LHCN-M2 (cell line): Measurements from ENCODE around the gene SBNO2. TPM values are rescaled to one million over a fixed set of nuclear protein-coding genes. Genes with fewer than 3 reads are reported as not detected.
"Not testable (repeated sequence)": the region's sequence is repeated elsewhere in the genome, so short reads cannot be mapped to it uniquely, and the experiment has no call there.

Source experiments
- DNase-seq: peaks from one replicate; pipeline ENCODE4 v3.0.0-alpha.2; 2012; ENCODE audit warnings: low read depth
- total RNA-seq: library from RNA; depleted of rRNA; stranded (reverse); fragments of >200 nt; gene quantifications from 2 replicates; pipeline ENCODE4 v1.2.3, GENCODE V29; 2014

The SBNO2 gene
- total RNA-seq, 1 experiment from 2014 or later, result 33.9 TPM

- no peak for DNase-seq
These were observed 54.4 kb downstream of the SBNO2 start for GRCh38 chr19:1119475-1120217.

- DNase-seq, result no peak
These were observed 55.1 kb downstream of the SBNO2 start for GRCh38 chr19:1118999-1119398.

- DNase-seq, result no peak
These were observed 56.4 kb downstream of the SBNO2 start for GRCh38 chr19:1117654-1118053.

GRCh38 chr19:1116726-1117581 lies 57.1 kb downstream of the SBNO2 start:
- DNase-seq, result no peak

GRCh38 chr19:1115646-1116420 lies 58.2 kb downstream of the SBNO2 start:
- DNase-seq, result no peak

GRCh38 chr19:1114728-1115127 lies 59.3 kb downstream of the SBNO2 start:
- DNase-seq, result not testable (repeated sequence)

GRCh38 chr19:1113986-1114483 lies 60.0 kb downstream of the SBNO2 start:
- DNase-seq, result no peak

GRCh38 chr19:1113030-1113985 lies 60.8 kb downstream of the SBNO2 start:
- peak; percentile 91 for DNase-seq

- no peak for DNase-seq
These were observed 61.6 kb downstream of the SBNO2 start for GRCh38 chr19:1112268-1113029.

GRCh38 chr19:1111641-1112267 lies 62.3 kb downstream of the SBNO2 start:
- DNase-seq, result no peak

- DNase-seq, result no peak
These were observed 63.0 kb downstream of the SBNO2 start for GRCh38 chr19:1110809-1111640.

GRCh38 chr19:1109697-1110671 lies 64.1 kb downstream of the SBNO2 start:
- no peak for DNase-seq

GRCh38 chr19:1109032-1109551 lies 65.0 kb downstream of the SBNO2 start:
- DNase-seq, result no peak

GRCh38 chr19:1108291-1109031 lies 65.6 kb downstream of the SBNO2 start:
- DNase-seq, result no peak

- no peak for DNase-seq
These were observed 66.3 kb downstream of the SBNO2 start for GRCh38 chr19:1107661-1108261.
